MM.1S (cell line): ENCODE measurements around the gene FXYD3.

ENCODE experiments used
- EZH2 ChIP-seq: fragments of 300-600 bp; sonication (generic); optimal IDR thresholded peaks from 2 replicates; pipeline ENCODE3; 2017; ENCODE audit warnings: low read depth, mild to moderate bottlenecking, antibody characterized with exemption, low read length, mixed read lengths
- EZH2phosphoT487 ChIP-seq: fragments of 300-600 bp; sonication (generic); IDR thresholded peaks from 2 replicates; pipeline ENCODE4 v1.6.1; 2018; ENCODE audit warnings: antibody characterized with exemption, low read length
- TF ChIP-seq, protein P1 (sequence below): fragments of 300-600 bp; sonication (generic); IDR thresholded peaks from 2 replicates; pipeline ENCODE4 v1.5.1; 2016; ENCODE audit warnings: antibody characterized with exemption, low read length, mixed read lengths

DNA sequence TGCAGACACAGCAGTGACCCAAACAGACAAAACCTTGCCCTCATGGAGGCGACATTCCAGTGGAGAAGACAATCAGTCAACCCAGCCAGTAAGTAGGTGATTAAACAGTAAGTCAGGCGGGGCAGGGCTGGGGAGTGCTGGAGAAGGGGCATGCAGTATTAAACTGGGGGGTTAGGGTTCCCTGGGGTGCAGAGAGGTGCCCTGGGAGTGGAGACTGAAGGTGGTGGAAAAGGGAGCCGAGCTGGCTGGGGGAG is 31.2 kb upstream of the FXYD3 start:
- TF ChIP-seq, protein P1, sequence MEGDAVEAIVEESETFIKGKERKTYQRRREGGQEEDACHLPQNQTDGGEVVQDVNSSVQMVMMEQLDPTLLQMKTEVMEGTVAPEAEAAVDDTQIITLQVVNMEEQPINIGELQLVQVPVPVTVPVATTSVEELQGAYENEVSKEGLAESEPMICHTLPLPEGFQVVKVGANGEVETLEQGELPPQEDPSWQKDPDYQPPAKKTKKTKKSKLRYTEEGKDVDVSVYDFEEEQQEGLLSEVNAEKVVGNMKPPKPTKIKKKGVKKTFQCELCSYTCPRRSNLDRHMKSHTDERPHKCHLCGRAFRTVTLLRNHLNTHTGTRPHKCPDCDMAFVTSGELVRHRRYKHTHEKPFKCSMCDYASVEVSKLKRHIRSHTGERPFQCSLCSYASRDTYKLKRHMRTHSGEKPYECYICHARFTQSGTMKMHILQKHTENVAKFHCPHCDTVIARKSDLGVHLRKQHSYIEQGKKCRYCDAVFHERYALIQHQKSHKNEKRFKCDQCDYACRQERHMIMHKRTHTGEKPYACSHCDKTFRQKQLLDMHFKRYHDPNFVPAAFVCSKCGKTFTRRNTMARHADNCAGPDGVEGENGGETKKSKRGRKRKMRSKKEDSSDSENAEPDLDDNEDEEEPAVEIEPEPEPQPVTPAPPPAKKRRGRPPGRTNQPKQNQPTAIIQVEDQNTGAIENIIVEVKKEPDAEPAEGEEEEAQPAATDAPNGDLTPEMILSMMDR = no peak
- TF ChIP-seq EZH2phosphoT487 (no peak), EZH2 (no peak)
